HG03558 (cell line): ENCODE measurements around the gene CHST11.

Experiments
- ATAC-seq: cut with Tn5 transposase; IDR thresholded peaks from one replicate; pipeline ENCODE4 v1.9.1; 2021; ENCODE audit warnings: moderate number of reproducible peaks; ENCODE audit not compliant: unreplicated experiment; ENCODE audit errors: extremely low read depth

Gene CHST11

DNA sequence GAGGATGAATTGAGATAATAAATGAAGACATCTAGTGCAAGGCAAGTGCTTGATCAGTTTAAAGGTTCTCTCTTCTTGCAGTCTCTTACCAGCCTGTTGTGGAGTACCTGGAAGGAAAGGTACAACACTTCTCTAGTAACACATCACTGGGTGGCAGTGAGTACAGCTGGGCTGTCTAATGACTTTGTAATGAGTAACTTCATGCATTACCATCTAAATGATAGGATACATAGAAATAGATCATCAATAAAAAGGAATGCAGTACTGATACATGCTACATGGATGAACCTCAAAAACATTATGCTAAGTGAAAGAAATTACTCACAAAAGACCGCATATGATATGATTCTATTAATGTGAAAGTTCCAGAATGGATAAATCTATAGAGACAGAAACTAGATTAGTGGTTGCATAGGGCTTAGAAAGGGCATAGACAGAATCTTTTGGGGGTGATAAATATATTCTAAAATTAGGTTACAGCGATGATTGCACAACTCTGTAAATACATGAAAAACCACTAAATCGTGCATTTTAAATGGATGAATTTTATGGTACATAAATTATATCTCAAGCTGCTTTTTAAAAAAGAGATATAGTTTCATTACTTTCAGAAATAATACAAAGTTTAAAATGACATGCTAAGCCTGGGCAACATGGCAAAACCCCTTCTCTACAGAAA, 224.4 kb downstream of the CHST11 start:
- ATAC-seq = no peak

DNA sequence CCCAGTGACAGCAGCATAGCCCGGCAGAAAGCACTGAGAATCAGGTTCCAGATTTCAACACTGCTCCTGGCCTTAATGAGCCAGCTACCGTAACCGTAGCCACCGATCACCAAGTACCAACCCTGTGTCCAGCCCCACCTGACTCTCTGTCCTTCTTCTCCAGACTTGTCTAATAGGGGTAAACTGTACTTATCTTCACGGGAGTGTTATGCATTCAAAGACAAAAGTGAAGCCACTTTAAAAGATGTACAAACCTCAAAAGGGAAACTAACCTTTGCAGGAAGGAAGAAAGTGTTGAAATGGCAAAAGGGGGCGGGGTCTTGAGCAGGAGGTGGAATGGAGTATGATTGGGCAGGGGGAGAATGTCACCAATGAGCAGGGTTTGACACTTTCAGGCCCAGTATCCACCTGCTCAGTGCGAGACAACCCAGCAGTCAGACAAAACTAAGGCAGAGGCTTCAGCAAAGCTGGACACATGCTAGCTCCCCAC, 226.1 kb downstream of the CHST11 start:
- no peak for ATAC-seq

GRCh38 chr12:104683831-104684503, 227.2 kb downstream of the CHST11 start:
- ATAC-seq = no peak

DNA sequence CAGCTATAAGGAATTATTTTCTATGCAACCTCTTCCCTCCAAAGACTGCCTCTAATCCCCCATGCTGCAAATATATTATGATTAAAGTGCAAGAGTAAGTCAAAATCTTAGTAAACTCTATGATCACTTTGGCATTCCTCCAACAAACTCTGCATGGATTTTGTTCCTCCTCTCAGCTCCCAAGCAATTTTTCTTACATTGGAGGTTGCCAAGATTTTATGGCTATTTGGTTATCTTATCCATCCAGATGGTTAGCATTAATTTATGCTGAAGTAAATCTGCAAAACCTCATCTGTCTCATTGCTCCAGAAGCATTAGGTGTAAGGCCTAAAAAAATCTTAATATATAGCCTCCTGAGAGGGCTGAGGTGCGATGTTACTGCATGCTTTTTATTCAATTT, 228.1 kb downstream of the CHST11 start:
- ATAC-seq = no peak

DNA sequence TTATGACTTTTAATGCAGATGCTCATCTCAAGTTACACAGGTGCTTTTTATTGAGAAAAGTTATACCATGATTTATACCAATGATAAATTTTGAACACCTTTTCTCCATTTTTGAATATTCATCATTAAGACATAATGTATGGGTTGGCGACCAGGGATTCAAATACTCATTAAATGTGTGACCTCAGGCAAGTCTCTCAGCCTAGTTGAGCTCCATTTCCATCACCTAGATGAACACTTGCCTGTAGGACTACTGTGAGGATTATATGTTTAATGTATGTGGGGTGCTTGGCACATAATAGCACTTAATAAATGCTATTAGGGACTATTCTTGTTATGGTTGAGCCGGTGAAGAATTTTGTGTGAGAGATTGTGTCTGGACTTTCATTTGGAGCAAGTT, 228.6 kb downstream of the CHST11 start:
- no peak for ATAC-seq

DNA sequence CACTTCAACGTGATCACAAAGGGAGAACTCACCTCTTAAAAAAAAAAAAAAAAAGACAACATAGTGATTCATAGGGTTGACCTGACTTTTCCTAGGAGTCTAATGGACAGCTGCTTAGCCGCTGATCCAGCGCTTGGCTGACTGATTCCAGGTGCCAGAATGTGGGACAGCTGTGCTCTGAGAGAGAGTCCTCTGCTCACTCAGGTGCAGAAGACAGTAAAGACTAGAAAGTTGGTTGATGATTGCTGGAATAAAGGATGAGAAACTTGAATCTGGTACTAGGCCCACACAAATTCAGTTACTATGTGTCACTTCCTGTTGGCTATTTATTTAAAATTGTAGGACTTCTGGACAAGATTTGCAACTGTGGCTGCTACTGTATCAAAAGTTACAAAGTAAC, 229.4 kb downstream of the CHST11 start:
- ATAC-seq = no peak

GRCh38 chr12:104687823-104688573, 231.2 kb downstream of the CHST11 start:
- ATAC-seq = no peak

DNA sequence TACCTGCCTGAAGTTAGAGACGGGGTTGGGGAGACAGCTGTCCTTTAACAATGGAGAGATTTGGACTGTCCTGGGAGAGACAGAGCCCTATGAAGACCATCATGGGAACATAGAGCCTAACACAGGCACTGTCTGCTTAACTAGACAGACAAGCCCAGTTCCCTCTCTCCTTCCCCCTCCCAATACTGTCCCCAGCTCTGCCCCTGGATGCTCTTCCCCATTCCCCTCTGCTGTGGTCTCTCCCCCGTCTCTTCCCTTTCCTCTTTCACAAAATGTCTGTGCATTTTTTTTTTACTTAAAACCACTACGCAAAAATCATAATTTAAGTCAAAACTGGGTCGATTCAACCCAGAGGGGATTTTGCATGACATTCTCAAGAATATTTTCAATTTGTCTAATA, 232.9 kb downstream of the CHST11 start:
- ATAC-seq = no peak

- peak; percentile 34 for ATAC-seq
Measured at GRCh38 chr12:104691721-104692556, 235.2 kb downstream of the CHST11 start.

DNA sequence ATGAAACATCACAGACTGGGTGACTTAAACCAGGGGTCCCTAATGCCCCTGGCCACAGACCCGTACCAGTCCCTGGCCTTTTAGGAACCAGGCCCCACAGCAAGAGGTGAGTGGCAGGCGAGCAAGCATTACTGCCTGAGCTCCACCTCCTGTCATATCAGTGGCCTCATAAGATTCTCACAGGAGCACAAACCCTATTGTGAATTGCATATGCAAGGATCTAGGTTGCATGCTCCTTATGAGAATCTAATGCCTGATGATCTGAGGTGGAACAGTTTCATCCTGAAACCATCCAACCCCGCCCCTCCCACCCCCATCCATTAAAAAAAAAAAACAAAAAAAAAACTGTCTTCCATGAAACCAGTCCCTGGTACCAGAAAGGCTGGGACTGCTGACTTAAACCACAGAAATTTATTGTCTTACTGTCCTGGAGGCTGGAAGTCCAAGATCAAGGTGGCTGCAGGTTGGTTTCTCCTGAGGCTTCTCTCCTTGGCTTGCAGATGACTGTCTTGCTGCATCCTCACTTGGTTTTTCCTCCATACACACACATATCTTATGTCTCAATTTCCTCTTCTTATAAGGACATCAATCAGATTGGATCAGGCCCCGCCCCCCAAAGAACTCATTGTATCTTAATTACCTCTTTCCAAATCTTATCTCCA, 235.9 kb downstream of the CHST11 start:
- ATAC-seq = no peak

- ATAC-seq = no peak
Measured at GRCh38 chr12:104693493-104693892, 236.7 kb downstream of the CHST11 start.

GRCh38 chr12:104694161-104694560, 237.4 kb downstream of the CHST11 start:
- ATAC-seq = no peak

DNA sequence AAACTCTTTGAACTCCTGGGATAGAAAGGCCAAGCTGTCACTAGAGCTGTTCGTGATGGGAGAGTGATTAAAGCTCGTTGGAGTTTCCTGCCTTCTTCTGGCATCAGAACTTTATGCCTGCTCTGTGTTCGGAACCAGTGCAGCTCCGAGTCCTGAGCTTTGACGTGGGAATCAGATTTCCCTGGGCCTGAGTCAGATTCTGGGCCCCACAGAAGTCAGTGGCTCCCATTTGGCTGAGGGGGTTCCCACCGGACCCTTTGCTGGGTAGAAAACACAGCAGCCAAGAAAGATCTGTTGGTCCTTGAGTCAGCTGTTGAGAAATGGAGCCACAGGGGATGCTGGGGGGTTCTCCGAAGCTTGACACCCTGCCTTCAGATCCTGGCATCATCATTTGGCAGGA, 238.0 kb downstream of the CHST11 start:
- ATAC-seq = no peak

- no peak for ATAC-seq
Measured at GRCh38 chr12:104695453-104696148, 238.9 kb downstream of the CHST11 start.

GRCh38 chr12:104697186-104697585, 240.4 kb downstream of the CHST11 start:
- no peak for ATAC-seq

DNA sequence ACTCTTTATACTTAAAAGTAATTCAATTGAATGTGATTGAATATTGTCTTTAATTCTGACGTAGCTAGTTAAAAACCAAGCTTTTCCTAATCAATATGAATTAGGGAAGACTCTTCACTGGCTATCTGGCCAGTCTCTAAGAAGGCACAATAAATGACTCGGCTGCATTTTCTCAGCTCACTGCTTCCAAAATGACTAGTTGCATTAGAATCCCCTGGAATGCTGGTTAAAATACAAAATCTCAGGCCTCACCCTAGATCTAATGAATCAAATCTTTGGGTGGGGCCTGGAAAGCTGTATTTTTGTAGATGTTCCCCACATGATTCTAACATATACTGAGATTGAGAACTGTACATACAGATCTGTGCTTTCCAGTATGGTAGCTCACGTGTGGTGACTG, 242.1 kb downstream of the CHST11 start:
- no peak for ATAC-seq

DNA sequence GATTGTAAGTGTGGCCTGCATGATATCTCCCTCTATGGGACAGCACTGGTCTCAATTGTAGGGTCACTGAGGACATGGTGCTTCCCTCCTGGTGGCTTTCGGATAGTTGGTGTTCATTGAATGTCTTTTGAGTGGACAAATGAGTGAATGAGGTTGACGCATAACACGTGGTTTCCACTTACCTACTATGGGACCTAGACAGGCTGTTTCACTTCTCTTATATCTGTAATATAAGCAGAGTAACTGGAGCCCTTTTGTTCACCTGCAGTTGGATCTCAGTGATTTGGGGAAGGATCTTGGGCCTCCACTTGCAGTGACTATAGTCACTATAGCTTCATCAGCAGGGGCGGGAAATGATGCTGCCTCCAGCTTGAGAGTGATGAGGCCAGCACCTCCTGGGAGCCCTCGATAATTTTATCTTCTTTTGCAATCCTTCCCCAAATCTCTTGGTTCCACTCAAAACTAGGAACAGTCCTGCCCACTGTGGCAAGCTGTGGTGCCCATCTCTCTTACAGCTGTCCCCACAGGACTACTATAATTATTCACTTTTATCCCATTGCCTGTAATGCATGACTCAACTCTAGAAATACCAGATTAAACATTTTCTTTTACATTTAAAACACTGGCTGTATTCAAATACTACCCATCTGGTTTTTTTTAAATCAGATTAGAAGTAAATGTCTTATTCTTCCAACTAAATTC, 242.9 kb downstream of the CHST11 start:
- peak; percentile 33 for ATAC-seq

DNA sequence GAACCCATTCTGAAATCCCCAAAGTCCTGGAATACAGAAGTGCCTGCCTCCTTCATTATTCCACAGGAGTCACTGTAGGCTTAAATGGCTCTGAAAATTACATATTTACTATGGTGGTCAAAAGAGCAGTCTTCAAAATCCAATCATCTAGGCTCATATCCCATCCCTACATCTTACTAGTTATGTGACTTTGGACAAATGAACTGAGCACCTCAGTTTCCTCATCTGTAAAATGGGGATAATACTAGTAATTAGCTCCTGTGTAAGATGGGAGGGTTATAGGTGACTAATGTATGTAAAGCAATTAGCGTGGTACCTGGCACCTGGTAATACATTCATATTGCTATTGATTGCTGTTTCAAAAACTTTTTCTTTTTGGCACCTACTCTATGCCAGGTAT, 243.6 kb downstream of the CHST11 start:
- no peak for ATAC-seq

DNA sequence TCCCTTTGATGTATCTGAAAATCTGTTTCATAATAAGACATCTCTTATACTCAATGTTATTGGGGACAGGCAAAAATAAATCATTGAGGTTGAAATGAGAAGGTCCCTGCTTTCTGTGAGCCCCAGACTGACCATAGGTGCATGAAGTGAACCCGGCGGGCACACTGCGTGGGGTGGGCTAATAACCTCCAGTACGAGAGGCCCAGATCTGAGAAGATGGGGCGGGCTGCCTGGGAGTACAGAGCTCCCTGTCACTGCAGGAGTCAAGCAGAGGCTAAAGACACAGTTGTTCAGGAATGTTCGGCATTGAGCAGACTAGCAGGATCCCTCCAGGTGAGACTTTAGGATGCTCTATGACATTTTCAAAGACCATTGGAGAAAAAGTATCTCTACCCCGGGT, 244.6 kb downstream of the CHST11 start:
- no peak for ATAC-seq
